Right hindlimb (tissue), 1 donor: ENCODE data around the gene SLC37A1.

Experiments used
- DNase-seq: peaks from one replicate; pipeline ENCODE4 v3.0.0-alpha.2; 2018

SLC37A1 gene

GRCh38 chr21:42479582-42479981 is 34.1 kb upstream of the SLC37A1 start:
- DNase-seq, result no peak

GRCh38 chr21:42480736-42481135 is 32.9 kb upstream of the SLC37A1 start:
- DNase-seq, result no peak

GRCh38 chr21:42481169-42481568 is 32.5 kb upstream of the SLC37A1 start:
- no peak for DNase-seq

GRCh38 chr21:42484966-42485365 is 28.7 kb upstream of the SLC37A1 start:
- no peak for DNase-seq

- DNase-seq, result no peak
Measured at GRCh38 chr21:42486072-42486471, 27.6 kb upstream of the SLC37A1 start.

- DNase-seq, result no peak
Measured at GRCh38 chr21:42486531-42486930, 27.1 kb upstream of the SLC37A1 start.

- DNase-seq, result no peak
Measured at GRCh38 chr21:42489006-42489563, 24.6 kb upstream of the SLC37A1 start.

GRCh38 chr21:42489991-42490390 is 23.7 kb upstream of the SLC37A1 start:
- no peak for DNase-seq

- no peak for DNase-seq
Measured at GRCh38 chr21:42490720-42491119, 22.9 kb upstream of the SLC37A1 start.

GRCh38 chr21:42491328-42491727 is 22.3 kb upstream of the SLC37A1 start:
- DNase-seq, result no peak

GRCh38 chr21:42492201-42492600 is 21.5 kb upstream of the SLC37A1 start:
- no peak for DNase-seq

GRCh38 chr21:42493109-42494060 is 20.3 kb upstream of the SLC37A1 start:
- no peak for DNase-seq

GRCh38 chr21:42495027-42495426 is 18.6 kb upstream of the SLC37A1 start:
- no peak for DNase-seq

GRCh38 chr21:42495765-42496119 is 17.9 kb upstream of the SLC37A1 start:
- no peak for DNase-seq

- DNase-seq, result peak; percentile 100
Measured at GRCh38 chr21:42496120-42496838, 17.4 kb upstream of the SLC37A1 start, which contains the start of gene RSPH1. RSPH1 (minus strand) TSS chr21:42496224; CDS start chr21:42496186, 38 bp downstream.

- DNase-seq, result no peak
Measured at GRCh38 chr21:42496839-42497202, 16.8 kb upstream of the SLC37A1 start.

GRCh38 chr21:42498012-42498411 is 15.6 kb upstream of the SLC37A1 start:
- no peak for DNase-seq

GRCh38 chr21:42499444-42500112 is 14.1 kb upstream of the SLC37A1 start:
- no peak for DNase-seq

GRCh38 chr21:42500225-42500624 is 13.4 kb upstream of the SLC37A1 start:
- no peak for DNase-seq

GRCh38 chr21:42500736-42501135 is 12.9 kb upstream of the SLC37A1 start:
- DNase-seq, result no peak

GRCh38 chr21:42503711-42504110 is 9.9 kb upstream of the SLC37A1 start:
- no peak for DNase-seq

GRCh38 chr21:42505090-42505726 is 8.4 kb upstream of the SLC37A1 start:
- DNase-seq, result no peak

- no peak for DNase-seq
Measured at GRCh38 chr21:42507418-42507817, 6.2 kb upstream of the SLC37A1 start.
